Skin epidermis (tissue), 12 donors: ENCODE data around the gene CPNE4.
"Not testable (repeated sequence)": the region's sequence is repeated elsewhere in the genome, so short reads cannot be mapped to it uniquely, and the experiment has no call there.

Source experiments
- H3K27ac ChIP-seq, 21 experiments: fragments of 200-600 bp; sonication (generic) in 11 of 21; one replicate each; pipeline ENCODE4 v1.5.0; 2020; ENCODE audit warnings: mild to moderate bottlenecking in 3 of 21, inconsistent platforms in 2 of 21, moderate library complexity in 2 of 21
- H3K4me3 ChIP-seq, 7 experiments: fragments of 200-600 bp; sonication (generic) in 2 of 7; one replicate each; pipeline ENCODE4 v1.5.0; 2020; ENCODE audit warnings: inconsistent platforms in 2 of 7, mild to moderate bottlenecking in 2 of 7, moderate library complexity in 1 of 7

The CPNE4 gene

DNA sequence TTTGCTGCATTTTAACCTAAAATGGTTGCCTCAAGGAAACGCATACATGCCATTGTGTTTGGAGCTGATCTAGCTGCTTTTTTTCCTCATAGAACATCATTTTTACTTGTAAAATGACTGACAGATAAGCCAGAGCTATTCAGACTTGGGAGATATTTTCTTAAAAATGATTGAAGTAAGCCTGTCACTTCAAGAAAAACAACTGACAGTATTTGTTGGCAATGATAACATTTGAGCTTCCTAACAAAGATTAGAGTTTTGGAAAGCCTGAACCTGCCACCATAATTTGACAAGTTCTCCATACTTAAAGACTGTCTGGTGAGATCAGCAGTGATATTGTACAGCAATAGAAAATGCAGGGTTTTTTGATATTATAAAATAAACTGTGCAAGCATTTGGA lies 504.4 kb downstream of the CPNE4 start:
- H3K27ac ChIP-seq: no peak overlapping the region
- H3K4me3 ChIP-seq: no peak overlapping the region

DNA sequence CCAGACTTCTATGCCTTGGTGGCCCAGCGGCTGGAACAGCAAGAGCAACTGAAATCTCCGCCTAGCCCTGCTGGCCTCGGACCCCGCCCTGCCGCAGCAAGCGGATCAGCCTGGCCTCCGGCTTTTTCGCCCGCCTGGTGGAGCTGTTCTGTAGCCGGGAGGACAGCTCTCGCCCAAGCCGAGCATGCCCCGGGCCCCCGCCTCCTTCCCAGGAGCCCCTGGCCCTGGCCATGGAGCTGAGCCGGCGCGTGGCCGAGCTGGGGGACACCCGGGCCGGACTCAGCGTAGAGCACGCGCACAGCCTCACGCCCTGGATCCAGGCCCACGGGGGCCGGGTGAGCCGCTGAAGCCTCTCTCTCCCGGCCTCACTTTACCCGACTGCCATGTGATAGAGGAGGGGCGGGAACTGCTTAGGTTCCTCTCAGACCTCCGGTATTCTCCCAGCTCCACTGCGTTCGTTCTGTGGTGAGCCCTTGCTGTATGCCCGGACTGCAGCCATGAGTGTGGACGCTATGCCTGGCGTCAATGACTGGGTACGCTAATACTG lies 507.9 kb downstream of the CPNE4 start:
- Histone ChIP-seq H3K4me3 (peak overlapping the region in 2 of 7 experiments; percentile 18 to 28), H3K27ac (no peak overlapping the region)

DNA sequence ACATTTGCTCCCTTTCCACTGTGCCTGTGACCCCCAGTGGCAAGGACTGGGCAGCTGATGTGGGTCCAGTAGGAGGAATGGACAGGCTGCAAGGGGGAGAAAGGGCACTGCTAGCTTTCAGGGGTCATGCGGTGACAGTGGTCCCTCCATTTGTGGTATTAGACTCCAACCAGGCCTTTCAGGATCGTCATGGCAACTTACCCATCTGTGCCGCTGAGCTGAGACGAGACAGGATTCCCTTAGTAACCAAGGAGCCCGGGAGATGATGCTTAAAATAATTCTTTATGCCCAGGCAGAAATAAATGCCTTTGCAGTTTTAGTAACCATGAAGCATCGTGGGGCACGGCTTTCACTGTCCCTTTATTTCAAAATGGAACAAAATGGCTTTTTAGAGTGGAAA lies 516.1 kb downstream of the CPNE4 start:
- Histone ChIP-seq H3K27ac (no peak overlapping the region), H3K4me3 (no peak overlapping the region)

DNA sequence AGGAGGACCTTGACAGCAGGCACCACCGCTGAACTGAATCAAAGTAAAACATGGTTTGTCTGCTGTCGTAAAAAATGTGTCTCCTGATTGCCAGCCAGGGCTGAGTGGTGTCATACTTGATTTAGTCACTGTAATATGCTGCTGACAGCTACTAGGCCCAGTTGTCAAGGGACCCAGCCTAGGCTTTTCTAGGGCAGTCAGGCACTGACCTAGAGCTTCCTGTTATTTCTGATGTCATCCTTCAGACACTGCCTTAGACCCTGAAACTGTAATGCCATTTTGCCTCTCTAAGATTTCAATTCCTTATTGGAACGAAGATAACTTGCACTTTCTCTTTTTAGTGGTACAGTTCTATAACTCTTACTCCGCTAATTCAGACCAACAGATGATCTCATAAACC lies 529.4 kb downstream of the CPNE4 start:
- no peak overlapping the region for H3K27ac ChIP-seq
- H3K4me3 ChIP-seq: no peak overlapping the region

DNA sequence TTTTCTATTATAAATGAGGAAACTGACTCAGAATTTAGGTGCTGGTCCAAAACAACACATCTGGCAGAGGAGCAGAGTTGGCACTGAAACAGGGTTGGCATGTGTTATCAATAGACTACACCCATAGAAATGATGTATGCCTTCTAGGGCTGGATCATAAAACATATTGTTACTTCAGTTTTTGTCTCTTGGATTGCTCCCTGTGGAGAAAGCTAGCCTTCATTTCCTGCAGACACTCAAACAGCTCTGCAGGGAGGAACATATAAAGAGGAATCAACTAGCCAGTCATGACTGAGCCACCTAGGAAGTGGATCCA lies 531.5 kb downstream of the CPNE4 start:
- peak overlapping the region in 18 of 21 experiments; percentile 71 to 94 (median 89) for H3K27ac ChIP-seq

DNA sequence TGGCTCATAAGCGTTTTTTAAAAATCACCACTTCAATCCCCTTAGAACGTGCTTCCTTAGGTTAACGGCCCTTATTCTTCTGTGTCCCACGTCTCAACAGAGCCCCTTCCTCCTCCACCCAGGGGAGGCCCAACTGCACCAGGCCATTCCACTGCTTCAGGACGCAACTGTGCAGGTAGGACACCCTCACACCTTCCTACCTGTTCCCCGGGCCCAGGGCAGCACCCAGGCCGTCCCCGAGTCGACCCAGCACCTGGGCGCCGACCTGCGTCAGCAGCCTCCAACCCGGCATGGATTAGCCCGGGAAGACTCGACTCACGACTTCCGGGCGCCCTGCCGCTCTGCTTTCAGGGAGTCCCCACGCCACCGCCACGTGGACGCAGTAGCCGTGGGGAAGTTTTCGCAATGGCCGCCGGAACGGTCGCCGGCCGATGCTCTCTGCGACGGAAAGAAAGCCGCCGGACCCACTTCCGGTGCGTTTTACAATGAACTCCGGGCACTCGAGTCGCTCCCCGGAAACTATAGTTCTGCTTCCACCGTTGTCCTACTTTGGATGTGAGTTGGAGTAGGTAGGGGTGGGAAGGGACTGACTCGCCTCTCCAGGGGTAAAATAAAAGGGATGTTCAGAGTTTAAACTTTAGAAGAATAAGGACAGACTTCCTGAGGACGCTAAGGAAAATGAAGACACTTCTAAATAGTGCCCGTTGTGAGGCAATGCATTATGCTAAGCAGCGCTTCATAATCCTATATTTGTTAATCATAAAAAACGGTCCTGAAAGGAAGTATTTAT lies 532.1 kb downstream of the CPNE4 start, which contains the start of gene MRPL3:
TSS of gene MRPL3 (minus strand) at position 442 of the 790 bp plus-strand sequence. CDS start at position 292, 150 bp downstream.
- Histone ChIP-seq H3K4me3 (peak within 1 kb of the TSS; percentile 71 to 97 (median 87)), H3K27ac (peak within 1 kb of the TSS; percentile 62 to 94 (median 88))

More for the DNA sequence above, 531.5 kb downstream of the CPNE4 start:
- H3K4me3 ChIP-seq: peak overlapping the region; percentile 71 to 97 (median 87)

DNA sequence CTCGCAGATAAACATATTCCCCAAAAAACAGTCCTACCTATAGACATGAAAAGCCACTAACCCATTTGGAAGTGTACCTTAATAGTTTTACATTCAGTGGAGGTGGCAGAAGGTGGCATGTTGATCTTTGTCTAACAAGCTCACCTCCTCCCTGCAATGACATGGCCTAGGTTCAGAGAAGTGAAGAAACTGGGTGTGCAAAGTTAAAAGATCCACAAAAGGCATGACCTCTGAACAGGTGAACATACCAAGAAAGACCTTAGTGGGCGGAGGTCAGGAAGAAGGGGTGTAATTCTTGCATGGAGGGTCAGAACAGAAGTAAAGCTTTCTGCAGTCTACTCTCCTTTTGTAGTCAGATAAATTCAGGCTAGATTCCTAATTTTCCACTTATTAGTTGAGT lies 532.9 kb downstream of the CPNE4 start:
- H3K27ac ChIP-seq: peak overlapping the region in 20 of 21 experiments; percentile 25 to 94 (median 88)
- H3K4me3 ChIP-seq: peak overlapping the region; percentile 71 to 97 (median 87)

DNA sequence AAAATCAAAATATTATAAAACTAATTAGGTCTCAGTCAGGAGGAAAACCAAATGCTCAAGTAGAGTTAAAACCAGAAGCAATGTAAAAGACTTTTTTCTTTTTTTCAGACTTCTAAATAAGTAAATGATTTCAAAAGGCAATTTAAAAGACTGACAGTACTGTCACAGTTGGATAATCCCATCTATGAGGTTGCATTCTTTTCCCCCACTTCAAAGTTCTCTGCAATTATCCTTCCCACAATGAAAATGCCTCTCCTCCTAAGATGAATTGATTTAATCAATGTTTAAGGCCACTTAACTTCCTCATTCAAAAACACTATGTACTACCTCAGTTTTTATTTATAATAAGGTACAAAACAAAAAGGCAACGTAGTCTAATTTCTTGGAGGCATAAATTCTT lies 540.1 kb downstream of the CPNE4 start:
- no peak overlapping the region for H3K27ac ChIP-seq
- H3K4me3 ChIP-seq: no peak overlapping the region

DNA sequence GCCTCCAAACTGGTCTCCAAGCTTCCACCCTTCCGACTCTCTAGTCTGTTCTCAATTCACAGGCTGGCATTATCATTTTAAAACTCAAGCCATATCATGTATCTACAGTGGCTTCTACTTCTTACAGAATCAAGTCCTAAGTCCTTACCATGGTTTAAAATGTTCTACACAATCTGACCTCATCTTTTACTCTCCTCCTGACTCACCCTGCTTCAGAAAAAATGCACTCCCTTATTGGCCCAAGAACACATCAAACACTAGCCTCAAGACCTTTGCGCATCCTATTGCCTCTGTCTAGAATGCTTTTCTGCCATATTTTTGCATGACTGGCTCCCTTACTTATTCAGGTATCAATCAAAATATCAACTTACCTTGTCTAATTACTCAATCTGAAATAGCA lies 543.0 kb downstream of the CPNE4 start:
- H3K27ac ChIP-seq: no peak overlapping the region

DNA sequence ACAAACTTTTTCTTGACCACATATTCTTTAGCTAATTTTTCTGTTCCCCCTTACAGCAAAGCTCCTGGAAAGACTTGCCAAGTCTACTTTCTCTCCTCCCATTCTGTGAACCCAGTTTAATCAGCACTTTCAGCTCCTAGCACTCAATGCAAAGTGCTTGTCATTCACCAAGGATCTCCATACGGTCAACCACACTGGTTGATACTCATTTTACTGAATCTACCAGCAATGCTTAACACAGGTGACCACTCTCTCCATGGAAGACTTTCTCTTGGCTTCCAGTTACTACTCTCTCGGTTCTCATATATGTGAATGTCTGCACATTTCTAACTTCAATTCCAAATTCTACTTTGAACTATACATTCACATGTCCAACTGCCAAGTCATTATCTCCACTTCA lies 543.7 kb downstream of the CPNE4 start:
- H3K27ac ChIP-seq: peak overlapping the region in 1 of 21 experiments; percentile 23
- no peak overlapping the region for H3K4me3 ChIP-seq

More for the DNA sequence above, 543.0 kb downstream of the CPNE4 start:
- H3K4me3 ChIP-seq: no peak overlapping the region

DNA sequence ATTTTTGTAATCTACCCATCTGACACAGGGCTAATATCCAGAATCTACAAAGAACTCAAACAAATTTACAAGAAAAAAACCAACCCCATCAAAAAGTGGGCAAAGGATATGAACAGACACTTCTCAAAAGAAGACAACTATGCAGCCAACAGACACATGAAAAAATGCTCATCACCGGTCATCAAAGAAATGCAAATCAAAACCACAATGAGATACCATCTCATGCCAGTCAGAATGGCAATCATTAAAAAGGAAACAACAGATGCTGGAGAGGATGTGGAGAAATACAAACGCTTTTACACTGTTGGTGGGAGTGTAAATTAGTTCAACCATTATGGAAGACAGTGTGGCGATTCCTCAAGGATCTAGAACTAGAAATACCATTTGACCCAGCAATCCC lies 548.3 kb downstream of the CPNE4 start:
- H3K27ac ChIP-seq, H3K4me3 ChIP-seq: not testable (repeated sequence)

DNA sequence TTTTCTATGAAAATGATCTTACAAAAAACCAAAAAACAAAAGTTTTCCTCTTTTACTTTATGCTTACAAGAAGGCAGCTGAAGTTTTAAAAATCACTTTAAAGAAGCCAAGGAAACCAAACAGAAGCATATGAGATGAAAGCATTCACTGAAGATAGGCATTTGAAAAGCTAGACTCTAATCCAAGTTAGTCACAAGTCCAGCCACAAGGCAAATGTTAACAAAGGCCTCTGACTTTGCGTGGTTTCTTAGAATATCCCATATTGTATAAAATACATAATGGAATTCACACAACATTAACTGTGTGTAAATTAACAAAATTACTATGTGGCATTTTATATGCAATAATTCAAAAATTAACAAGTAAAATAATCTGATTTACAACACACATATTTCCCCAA lies 549.7 kb downstream of the CPNE4 start:
- Histone ChIP-seq H3K27ac (peak overlapping the region in 1 of 21 experiments; percentile 34), H3K4me3 (no peak overlapping the region)

DNA sequence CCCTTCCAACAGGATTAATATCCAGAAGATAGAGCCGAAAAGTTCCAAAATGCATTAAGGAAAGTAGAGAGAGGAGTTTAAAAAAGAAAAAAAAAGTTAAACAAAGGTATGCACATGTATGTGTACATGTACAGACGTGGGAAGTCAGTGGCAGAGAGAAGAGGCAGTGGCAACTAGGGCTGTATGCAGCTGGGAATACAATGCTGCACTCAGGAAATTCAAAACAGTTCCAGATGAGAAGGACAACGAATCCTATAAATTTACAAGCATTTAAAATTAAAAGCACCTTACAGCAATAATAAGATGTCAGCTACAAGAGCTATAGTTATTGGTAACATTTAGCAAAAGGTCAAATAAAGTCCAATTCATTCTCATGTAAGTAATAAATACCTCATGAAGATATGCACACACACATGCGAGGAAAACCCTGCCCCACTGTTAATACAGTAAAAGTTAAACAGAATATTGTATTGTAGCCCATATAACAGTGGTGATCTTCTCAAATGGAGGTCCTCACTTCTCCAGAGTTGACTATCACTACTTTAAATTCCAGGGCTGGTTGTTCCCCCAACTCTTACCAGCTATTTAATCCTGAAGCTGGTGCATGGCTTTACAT lies 550.2 kb downstream of the CPNE4 start:
- peak overlapping the region in 2 of 21 experiments; percentile 7 to 44 for H3K27ac ChIP-seq

More for the DNA sequence above, 550.2 kb downstream of the CPNE4 start:
- no peak overlapping the region for H3K4me3 ChIP-seq
